RWPE2 (cell line): Measurements from ENCODE around the gene TSHZ2.
A peak's percentile ranks its signal among the peaks of the same experiment; 100 is the strongest.

ENCODE experiments used
- ATAC-seq: fragments of 200-7000 bp; cut with Tn5 transposase; 3 replicates; pipeline ENCODE4 v1.9.1; 2021; ENCODE audit warnings: low read depth
- DNase-seq: peaks from one replicate; pipeline ENCODE4 v3.0.0-alpha.2; 2020; ENCODE audit warnings: low spot score
- H3K27ac ChIP-seq: fragments of 450-650 bp; 2 replicates; pipeline ENCODE4 v1.5.1; 2017; ENCODE audit warnings: mild to moderate bottlenecking; ENCODE audit not compliant: poor library complexity, severe bottlenecking
- H3K27me3 ChIP-seq: fragments of 250-450 bp; sonication (Bioruptor Pico); 2 replicates; pipeline ENCODE4 v1.5.1; 2021; ENCODE audit warnings: mild to moderate bottlenecking, moderate library complexity; ENCODE audit not compliant: insufficient read depth, poor library complexity, severe bottlenecking
- H3K36me3 ChIP-seq: fragments of 250-450 bp; sonication (Bioruptor Pico); 2 replicates; pipeline ENCODE4 v1.5.1; 2020; ENCODE audit warnings: low read depth, mild to moderate bottlenecking, moderate library complexity
- H3K4me1 ChIP-seq: fragments of 250-450 bp; sonication (Bioruptor Pico); 2 replicates; pipeline ENCODE4 v1.5.1; 2021; ENCODE audit warnings: mild to moderate bottlenecking, moderate library complexity; ENCODE audit not compliant: insufficient read depth, poor library complexity, severe bottlenecking
- H3K4me3 ChIP-seq: fragments of 250-450 bp; sonication (Bioruptor Pico); 2 replicates; pipeline ENCODE4 v1.5.1; 2021; ENCODE audit warnings: mild to moderate bottlenecking, moderate library complexity; ENCODE audit not compliant: severe bottlenecking
- H3K9me3 ChIP-seq: fragments of 250-450 bp; sonication (Bioruptor Pico); 2 replicates; pipeline ENCODE4 v1.5.1; 2021; ENCODE audit warnings: mild to moderate bottlenecking, moderate library complexity; ENCODE audit not compliant: severe bottlenecking
- TF ChIP-seq, protein P1 (sequence below): fragments of 450-650 bp; IDR thresholded peaks from one replicate; pipeline ENCODE4 v1.5.1; 2017; ENCODE audit warnings: mild to moderate bottlenecking, moderate library complexity; ENCODE audit not compliant: poor library complexity, severe bottlenecking

Gene TSHZ2

DNA sequence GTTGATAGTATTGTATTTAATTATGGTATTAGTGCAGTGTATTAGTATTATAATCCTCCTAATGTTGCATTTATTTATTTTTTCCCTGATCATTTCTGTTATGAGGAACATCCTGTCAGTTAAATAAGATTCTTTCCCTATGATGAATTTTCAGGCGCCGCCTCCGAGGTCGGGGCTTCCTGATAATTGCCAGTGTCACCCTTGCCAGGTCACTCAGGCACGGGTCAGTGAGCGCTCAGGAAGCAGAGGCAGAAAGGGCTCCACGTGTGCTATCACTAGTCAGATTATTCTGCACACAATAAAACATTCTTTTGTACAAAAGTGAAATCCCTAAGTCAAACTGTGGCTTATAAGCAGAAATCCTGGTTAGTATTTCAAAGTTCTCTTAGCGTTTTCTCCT, 64.8 kb downstream of the TSHZ2 start:
- TF ChIP-seq, protein P1, sequence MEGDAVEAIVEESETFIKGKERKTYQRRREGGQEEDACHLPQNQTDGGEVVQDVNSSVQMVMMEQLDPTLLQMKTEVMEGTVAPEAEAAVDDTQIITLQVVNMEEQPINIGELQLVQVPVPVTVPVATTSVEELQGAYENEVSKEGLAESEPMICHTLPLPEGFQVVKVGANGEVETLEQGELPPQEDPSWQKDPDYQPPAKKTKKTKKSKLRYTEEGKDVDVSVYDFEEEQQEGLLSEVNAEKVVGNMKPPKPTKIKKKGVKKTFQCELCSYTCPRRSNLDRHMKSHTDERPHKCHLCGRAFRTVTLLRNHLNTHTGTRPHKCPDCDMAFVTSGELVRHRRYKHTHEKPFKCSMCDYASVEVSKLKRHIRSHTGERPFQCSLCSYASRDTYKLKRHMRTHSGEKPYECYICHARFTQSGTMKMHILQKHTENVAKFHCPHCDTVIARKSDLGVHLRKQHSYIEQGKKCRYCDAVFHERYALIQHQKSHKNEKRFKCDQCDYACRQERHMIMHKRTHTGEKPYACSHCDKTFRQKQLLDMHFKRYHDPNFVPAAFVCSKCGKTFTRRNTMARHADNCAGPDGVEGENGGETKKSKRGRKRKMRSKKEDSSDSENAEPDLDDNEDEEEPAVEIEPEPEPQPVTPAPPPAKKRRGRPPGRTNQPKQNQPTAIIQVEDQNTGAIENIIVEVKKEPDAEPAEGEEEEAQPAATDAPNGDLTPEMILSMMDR: no peak
- Histone ChIP-seq H3K27ac (no peak overlapping the region), H3K4me3 (no peak overlapping the region), H3K27me3 (no peaks in the 10 kb centered on the region), H3K9me3 (no peaks in the 10 kb centered on the region), H3K4me1 (peaks cover 19% of the 10 kb centered on the region), H3K36me3 (no peaks in the 10 kb centered on the region)
- no peak for DNase-seq
- ATAC-seq: no peak

DNA sequence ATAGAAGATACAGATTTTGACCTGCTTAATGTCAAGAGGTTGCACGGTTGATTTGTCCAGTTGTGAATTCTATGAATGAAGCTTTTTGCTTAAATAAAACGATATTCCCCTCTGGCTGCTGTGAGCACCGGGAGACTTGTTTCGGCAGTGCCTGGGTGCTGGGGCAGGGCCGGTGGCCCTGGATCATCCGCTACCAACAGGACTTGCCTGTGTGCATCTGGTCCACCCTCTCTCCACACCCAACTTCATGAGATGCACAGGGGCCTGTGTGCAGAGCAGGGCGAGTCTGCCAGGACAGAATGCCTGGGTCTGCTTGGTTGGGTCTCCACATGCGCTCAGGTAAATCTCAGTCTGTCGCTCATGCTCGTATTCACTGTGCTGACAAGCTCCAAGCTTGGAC, 65.5 kb downstream of the TSHZ2 start:
- no peaks in the 10 kb centered on the region for H3K27me3 ChIP-seq
- H3K27ac ChIP-seq: no peak overlapping the region
- H3K36me3 ChIP-seq: no peaks in the 10 kb centered on the region
- ATAC-seq (no peak), DNase-seq (no peak)
- peaks cover 15% of the 10 kb centered on the region for H3K4me1 ChIP-seq
- TF ChIP-seq, protein P1: no peak
- no peak overlapping the region for H3K4me3 ChIP-seq
- no peaks in the 10 kb centered on the region for H3K9me3 ChIP-seq

- no peak overlapping the region for H3K27ac ChIP-seq
- ATAC-seq: no peak
- H3K27me3 ChIP-seq: no peaks in the 10 kb centered on the region
- H3K4me1 ChIP-seq: peaks cover 11% of the 10 kb centered on the region
- H3K4me3 ChIP-seq: no peak overlapping the region
- no peaks in the 10 kb centered on the region for H3K36me3 ChIP-seq
- H3K9me3 ChIP-seq: no peaks in the 10 kb centered on the region
- TF ChIP-seq, protein P1: no peak
- DNase-seq: no peak
Observed at GRCh38 chr20:53038299-53038698, 66.1 kb downstream of the TSHZ2 start.

DNA sequence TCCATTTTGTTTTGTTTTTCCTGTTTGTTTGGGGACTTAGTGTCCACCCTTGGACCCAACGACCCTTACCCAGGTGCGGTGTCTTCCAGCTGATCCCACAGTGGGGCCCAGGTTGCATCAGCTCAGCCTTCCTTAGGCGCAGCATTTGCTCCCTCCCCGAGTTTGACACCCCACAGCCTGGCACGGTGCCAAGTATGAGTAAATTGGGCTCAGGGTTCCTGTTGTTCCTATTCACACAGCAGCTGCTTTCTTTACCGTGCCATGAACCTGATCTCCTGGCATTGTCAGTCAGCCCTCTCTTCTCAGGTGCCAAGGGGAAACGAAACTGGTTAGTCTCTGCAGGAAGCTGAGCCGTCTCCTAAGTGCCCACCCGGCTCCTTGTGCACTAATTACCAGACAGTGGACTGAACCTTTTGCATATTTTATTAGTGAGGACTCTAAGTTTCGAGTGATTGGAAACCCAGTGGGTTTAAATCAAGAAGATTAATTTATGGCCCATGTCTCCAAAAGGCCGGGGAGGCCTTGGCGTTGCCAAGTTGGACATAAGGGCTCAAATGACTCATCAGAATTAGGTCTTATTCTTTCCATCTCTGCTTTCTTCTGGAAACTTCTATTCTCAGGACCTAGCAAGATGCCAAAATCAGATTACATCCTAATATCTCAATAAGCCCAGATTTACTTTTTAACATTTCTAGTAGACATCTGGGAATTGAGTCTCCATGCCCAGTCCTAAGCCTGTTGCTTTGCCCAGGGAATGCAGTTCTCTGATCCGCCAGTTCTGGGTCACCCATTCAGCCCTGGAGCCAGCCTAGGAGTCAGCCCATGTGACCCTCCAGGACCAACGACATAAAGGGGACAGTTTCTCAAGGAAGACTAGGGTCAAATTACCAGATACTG, 68.8 kb downstream of the TSHZ2 start:
- H3K9me3 ChIP-seq: no peaks in the 10 kb centered on the region
- peak; percentile 77 for DNase-seq
- no peak overlapping the region for H3K4me3 ChIP-seq
- H3K4me1 ChIP-seq: peaks cover 11% of the 10 kb centered on the region
- H3K27ac ChIP-seq: no peak overlapping the region
- H3K36me3 ChIP-seq: no peaks in the 10 kb centered on the region
- no peaks in the 10 kb centered on the region for H3K27me3 ChIP-seq
- TF ChIP-seq, protein P1: no peak
- ATAC-seq: peak; percentile 49

DNA sequence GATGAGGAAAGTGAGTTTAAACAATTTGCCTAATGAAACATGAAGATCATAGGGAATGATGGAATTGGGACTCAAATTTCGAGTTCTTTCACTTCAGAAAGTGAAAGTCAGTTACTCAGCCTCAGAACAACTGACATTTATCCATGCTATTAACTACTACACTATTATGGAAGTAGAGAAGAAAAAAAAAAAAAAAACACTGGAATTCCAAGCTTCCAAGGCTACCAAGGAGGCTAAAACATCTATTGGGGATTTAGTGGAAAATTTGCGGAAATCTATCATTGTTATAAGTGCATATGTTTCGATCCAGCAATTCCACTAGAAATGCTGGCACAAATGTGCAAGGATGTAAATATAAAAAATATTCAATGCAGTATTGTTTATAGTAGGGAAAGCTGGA, 70.4 kb downstream of the TSHZ2 start:
- peaks cover 6% of the 10 kb centered on the region for H3K4me1 ChIP-seq
- H3K4me3 ChIP-seq: no peak overlapping the region
- TF ChIP-seq, protein P1: no peak
- no peaks in the 10 kb centered on the region for H3K36me3 ChIP-seq
- ATAC-seq (no peak), DNase-seq (no peak)
- H3K27ac ChIP-seq: no peak overlapping the region
- no peaks in the 10 kb centered on the region for H3K9me3 ChIP-seq
- no peaks in the 10 kb centered on the region for H3K27me3 ChIP-seq
